ENCODE data around the gene RAB34.

GRCh38 chr17:28759256-28759865 is 41.7 kb upstream of the RAB34 start:
- no peak for TF ChIP-seq CTCF (IDR thresholded peaks at IDR 0.05)
- no peak for TF ChIP-seq POLR2A (IDR thresholded peaks at IDR 0.05)
- TF ChIP-seq POLR2AphosphoS5 (IDR thresholded peaks at IDR 0.05), result no peak
- no peak for TF ChIP-seq EP300 (IDR thresholded peaks at IDR 0.05)
